HepG2 (cell line): ENCODE measurements around the gene SHF.

Source experiments
- CBX2 ChIP-seq, 2 experiments: fragments of 200-600 bp in 1 of 2; sonication (generic); formaldehyde crosslinking in 1 of 2; IDR thresholded peaks; 2 replicates each; pipeline versions ENCODE4 v1.7.0 to v1.8.1; 2018 to 2022; ENCODE audit warnings: low read depth in 2 of 2, low read length in 1 of 2, mild to moderate bottlenecking in 1 of 2, missing genetic modification reagents in 1 of 2
- KLF16 ChIP-seq, 2 experiments: sonication (generic) in 1 of 2; formaldehyde crosslinking in 1 of 2; IDR thresholded peaks; 2 replicates each; pipeline versions ENCODE4 v1.6.1 to v1.8.0; 2016 to 2023; ENCODE audit warnings: missing genetic modification reagents in 2 of 2, missing compliant biosample characterization in 1 of 2
- POLR2AphosphoS5 ChIP-seq: IDR thresholded peaks from 2 replicates; pipeline ENCODE4 v1.6.1; 2012; ENCODE audit warnings: low read depth, low read length
- SPEN ChIP-seq: sonication (generic); formaldehyde crosslinking; IDR thresholded peaks from 2 replicates; pipeline ENCODE4 v1.5.1; 2020; ENCODE audit warnings: low read depth, mild to moderate bottlenecking, missing genetic modification reagents
- YY1 ChIP-seq: IDR thresholded peaks from 2 replicates; pipeline ENCODE4 v1.6.1; 2011; ENCODE audit warnings: low read length, low read depth, moderate library complexity, mild to moderate bottlenecking; ENCODE audit not compliant: insufficient read depth, insufficient replicate concordance
- ZNF143 ChIP-seq: sonication (generic); formaldehyde crosslinking; IDR thresholded peaks from 2 replicates; pipeline ENCODE4 v1.4.0; 2020; ENCODE audit warnings: missing genetic modification reagents
- ZNF224 ChIP-seq: sonication (generic); formaldehyde crosslinking; IDR thresholded peaks from 2 replicates; pipeline ENCODE4 v1.5.0; 2020; ENCODE audit warnings: mild to moderate bottlenecking, missing genetic modification reagents
- ZNF354B ChIP-seq: sonication (generic); formaldehyde crosslinking; IDR thresholded peaks from 2 replicates; pipeline ENCODE4 v1.8.0; 2022; ENCODE audit warnings: mild to moderate bottlenecking, missing genetic modification reagents
- TF ChIP-seq, protein P1 (sequence below): IDR thresholded peaks from 2 replicates; pipeline ENCODE4 v1.6.1; 2012; ENCODE audit warnings: inconsistent platforms
- TF ChIP-seq, protein P2 (sequence below): IDR thresholded peaks from 2 replicates; pipeline ENCODE4 v1.6.1; 2016; ENCODE audit warnings: low read depth, missing genetic modification reagents, missing compliant biosample characterization

DNA sequence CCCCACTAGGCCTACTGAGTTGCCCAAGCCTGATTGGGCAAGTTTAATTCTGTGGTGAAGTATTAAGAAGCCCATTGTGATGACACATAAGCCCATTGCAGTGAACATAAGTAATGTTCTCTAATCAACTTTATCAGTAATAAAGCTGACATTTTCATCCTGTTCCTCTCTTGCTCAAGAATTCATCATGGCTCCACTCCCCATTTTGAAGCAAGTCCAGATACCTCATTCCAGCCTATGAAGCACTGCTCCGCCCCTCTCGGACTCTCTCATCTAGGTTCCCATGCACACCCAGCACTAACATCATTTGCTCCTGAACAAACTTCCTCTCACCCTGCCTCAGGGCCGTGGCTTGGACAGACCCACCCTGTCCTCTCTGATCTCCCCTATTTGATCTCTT, 10.5 kb downstream of the SHF start:
- TF ChIP-seq ZNF354B (no peak), ZNF143 (no peak), SPEN (no peak), YY1 (no peak), CBX2 (IDR thresholded peaks at IDR 0.05; ENCODE audit: low read depth, low read length) (no peak), CBX2 (CRISPR knock-in tag; IDR thresholded peaks at IDR 0.05; ENCODE audit: low read depth) (no peak), ZNF224 (CRISPR knock-in tag) (no peak), KLF16 (CRISPR knock-in tag; IDR thresholded peaks at IDR 0.05) (no peak), POLR2AphosphoS5 (no peak)
- TF ChIP-seq, protein P1, sequence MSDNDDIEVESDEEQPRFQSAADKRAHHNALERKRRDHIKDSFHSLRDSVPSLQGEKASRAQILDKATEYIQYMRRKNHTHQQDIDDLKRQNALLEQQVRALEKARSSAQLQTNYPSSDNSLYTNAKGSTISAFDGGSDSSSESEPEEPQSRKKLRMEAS: no peak
- TF ChIP-seq, protein P2, sequence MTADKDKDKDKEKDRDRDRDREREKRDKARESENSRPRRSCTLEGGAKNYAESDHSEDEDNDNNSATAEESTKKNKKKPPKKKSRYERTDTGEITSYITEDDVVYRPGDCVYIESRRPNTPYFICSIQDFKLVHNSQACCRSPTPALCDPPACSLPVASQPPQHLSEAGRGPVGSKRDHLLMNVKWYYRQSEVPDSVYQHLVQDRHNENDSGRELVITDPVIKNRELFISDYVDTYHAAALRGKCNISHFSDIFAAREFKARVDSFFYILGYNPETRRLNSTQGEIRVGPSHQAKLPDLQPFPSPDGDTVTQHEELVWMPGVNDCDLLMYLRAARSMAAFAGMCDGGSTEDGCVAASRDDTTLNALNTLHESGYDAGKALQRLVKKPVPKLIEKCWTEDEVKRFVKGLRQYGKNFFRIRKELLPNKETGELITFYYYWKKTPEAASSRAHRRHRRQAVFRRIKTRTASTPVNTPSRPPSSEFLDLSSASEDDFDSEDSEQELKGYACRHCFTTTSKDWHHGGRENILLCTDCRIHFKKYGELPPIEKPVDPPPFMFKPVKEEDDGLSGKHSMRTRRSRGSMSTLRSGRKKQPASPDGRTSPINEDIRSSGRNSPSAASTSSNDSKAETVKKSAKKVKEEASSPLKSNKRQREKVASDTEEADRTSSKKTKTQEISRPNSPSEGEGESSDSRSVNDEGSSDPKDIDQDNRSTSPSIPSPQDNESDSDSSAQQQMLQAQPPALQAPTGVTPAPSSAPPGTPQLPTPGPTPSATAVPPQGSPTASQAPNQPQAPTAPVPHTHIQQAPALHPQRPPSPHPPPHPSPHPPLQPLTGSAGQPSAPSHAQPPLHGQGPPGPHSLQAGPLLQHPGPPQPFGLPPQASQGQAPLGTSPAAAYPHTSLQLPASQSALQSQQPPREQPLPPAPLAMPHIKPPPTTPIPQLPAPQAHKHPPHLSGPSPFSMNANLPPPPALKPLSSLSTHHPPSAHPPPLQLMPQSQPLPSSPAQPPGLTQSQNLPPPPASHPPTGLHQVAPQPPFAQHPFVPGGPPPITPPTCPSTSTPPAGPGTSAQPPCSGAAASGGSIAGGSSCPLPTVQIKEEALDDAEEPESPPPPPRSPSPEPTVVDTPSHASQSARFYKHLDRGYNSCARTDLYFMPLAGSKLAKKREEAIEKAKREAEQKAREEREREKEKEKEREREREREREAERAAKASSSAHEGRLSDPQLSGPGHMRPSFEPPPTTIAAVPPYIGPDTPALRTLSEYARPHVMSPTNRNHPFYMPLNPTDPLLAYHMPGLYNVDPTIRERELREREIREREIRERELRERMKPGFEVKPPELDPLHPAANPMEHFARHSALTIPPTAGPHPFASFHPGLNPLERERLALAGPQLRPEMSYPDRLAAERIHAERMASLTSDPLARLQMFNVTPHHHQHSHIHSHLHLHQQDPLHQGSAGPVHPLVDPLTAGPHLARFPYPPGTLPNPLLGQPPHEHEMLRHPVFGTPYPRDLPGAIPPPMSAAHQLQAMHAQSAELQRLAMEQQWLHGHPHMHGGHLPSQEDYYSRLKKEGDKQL (CRISPR knock-in tag): no peak
